HG02571 (cell line): ENCODE measurements around the gene PNPLA7.

ENCODE experiments used
- ATAC-seq: cut with Tn5 transposase; IDR thresholded peaks from one replicate; pipeline ENCODE4 v1.9.1; 2021; ENCODE audit warnings: mild to moderate bottlenecking, moderate library complexity; ENCODE audit not compliant: unreplicated experiment

Gene PNPLA7

GRCh38 chr9:137437691-137438590 lies 112.3 kb downstream of the PNPLA7 start:
- no peak for ATAC-seq

GRCh38 chr9:137436761-137437600 lies 113.2 kb downstream of the PNPLA7 start:
- ATAC-seq: no peak

- ATAC-seq: no peak
Observed at GRCh38 chr9:137435980-137436760, 114.0 kb downstream of the PNPLA7 start.

- no peak for ATAC-seq
Observed at GRCh38 chr9:137435381-137435891, 114.8 kb downstream of the PNPLA7 start.

- ATAC-seq: no peak
Observed at GRCh38 chr9:137434498-137435380, 115.5 kb downstream of the PNPLA7 start.

GRCh38 chr9:137433916-137434431 lies 116.2 kb downstream of the PNPLA7 start:
- no peak for ATAC-seq

GRCh38 chr9:137433349-137433915 lies 116.8 kb downstream of the PNPLA7 start:
- ATAC-seq: no peak

- ATAC-seq: no peak
Observed at GRCh38 chr9:137432687-137433348, 117.4 kb downstream of the PNPLA7 start.

- no peak for ATAC-seq
Observed at GRCh38 chr9:137431416-137431931, 118.7 kb downstream of the PNPLA7 start.

- ATAC-seq: no peak
Observed at GRCh38 chr9:137430723-137431415, 119.3 kb downstream of the PNPLA7 start.

- no peak for ATAC-seq
Observed at GRCh38 chr9:137429974-137430722, 120.1 kb downstream of the PNPLA7 start.

- no peak for ATAC-seq
Observed at GRCh38 chr9:137429546-137429890, 120.7 kb downstream of the PNPLA7 start.

GRCh38 chr9:137428841-137429545 lies 121.2 kb downstream of the PNPLA7 start:
- no peak for ATAC-seq

- no peak for ATAC-seq
Observed at GRCh38 chr9:137428311-137428630, 121.9 kb downstream of the PNPLA7 start.

- ATAC-seq: no peak
Observed at GRCh38 chr9:137427454-137428310, 122.5 kb downstream of the PNPLA7 start.
